Measurements from ENCODE around the gene ADARB1.

GRCh38 chr21:45248893-45249381 is 174.6 kb downstream of the ADARB1 start:
- TF ChIP-seq, protein P1, sequence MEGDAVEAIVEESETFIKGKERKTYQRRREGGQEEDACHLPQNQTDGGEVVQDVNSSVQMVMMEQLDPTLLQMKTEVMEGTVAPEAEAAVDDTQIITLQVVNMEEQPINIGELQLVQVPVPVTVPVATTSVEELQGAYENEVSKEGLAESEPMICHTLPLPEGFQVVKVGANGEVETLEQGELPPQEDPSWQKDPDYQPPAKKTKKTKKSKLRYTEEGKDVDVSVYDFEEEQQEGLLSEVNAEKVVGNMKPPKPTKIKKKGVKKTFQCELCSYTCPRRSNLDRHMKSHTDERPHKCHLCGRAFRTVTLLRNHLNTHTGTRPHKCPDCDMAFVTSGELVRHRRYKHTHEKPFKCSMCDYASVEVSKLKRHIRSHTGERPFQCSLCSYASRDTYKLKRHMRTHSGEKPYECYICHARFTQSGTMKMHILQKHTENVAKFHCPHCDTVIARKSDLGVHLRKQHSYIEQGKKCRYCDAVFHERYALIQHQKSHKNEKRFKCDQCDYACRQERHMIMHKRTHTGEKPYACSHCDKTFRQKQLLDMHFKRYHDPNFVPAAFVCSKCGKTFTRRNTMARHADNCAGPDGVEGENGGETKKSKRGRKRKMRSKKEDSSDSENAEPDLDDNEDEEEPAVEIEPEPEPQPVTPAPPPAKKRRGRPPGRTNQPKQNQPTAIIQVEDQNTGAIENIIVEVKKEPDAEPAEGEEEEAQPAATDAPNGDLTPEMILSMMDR (conservative IDR thresholded peaks at IDR 0.05; ENCODE audit: low read depth, low read length), result no peak
- TF ChIP-seq EZH2phosphoT487 (IDR thresholded peaks at IDR 0.05; ENCODE audit: borderline replicate concordance, low read length) (no peak), EZH2 (IDR thresholded peaks at IDR 0.05; ENCODE audit: low read length, unreplicated experiment) (no peak)

Data from PC-3 (cell line).